Stimulated activated naive B cell treated with anti-CD40 and anti-IgM and Interleukin-4, amounts not matched to agents 10 μg/mL and 1 μg/mL and 100 μg/mL, for 72 hours (primary cell): ENCODE measurements around the gene SCYGR8.
"Not testable (repeated sequence)": the region's sequence is repeated elsewhere in the genome, so short reads cannot be mapped to it uniquely, and the experiment has no call there.

Experiments used
- ATAC-seq, 2 donors: fragments of 150-1000 bp; cut with Tn5 transposase; replicated peaks; 2 replicates each; pipeline ENCODE4 v1.10.0; 2021; ENCODE audit warnings: moderate library complexity in 1 of 2
- DNase-seq: peaks from one replicate; pipeline ENCODE4 v3.0.0; 2021
- H3K27ac Mint-ChIP-seq: one replicate; pipeline ENCODE4 v1.8.0; 2022; ENCODE audit warnings: mild to moderate bottlenecking, mixed read lengths
- H3K27me3 Mint-ChIP-seq, 2 donors: one replicate each; pipeline ENCODE4 v1.8.0; 2022; ENCODE audit warnings: mixed read lengths in 2 of 2
- H3K36me3 Mint-ChIP-seq, 2 donors: one replicate each; pipeline ENCODE4 v1.8.0; 2022; ENCODE audit warnings: mixed read lengths in 2 of 2, mild to moderate bottlenecking in 1 of 2
- H3K4me1 Mint-ChIP-seq, 2 donors: one replicate each; pipeline ENCODE4 v1.8.0; 2022; ENCODE audit warnings: mixed read lengths in 2 of 2, mild to moderate bottlenecking in 1 of 2
- H3K4me3 Mint-ChIP-seq, 2 donors: one replicate each; pipeline ENCODE4 v1.8.0; 2022; ENCODE audit warnings: mild to moderate bottlenecking in 2 of 2, mixed read lengths in 2 of 2, moderate library complexity in 1 of 2
- H3K9me3 Mint-ChIP-seq, 2 donors: one replicate each; pipeline ENCODE4 v1.8.0; 2022; ENCODE audit warnings: mixed read lengths in 2 of 2, mild to moderate bottlenecking in 1 of 2

The SCYGR8 gene

GRCh38 chr2:227724394-227725039, 21.2 kb upstream of the SCYGR8 start, which contains the start of gene SCYGR6:
Gene SCYGR6, minus strand, starts transcription at chr2:227724757. Its CDS starts 0 bp downstream, at chr2:227724757.
- no peaks in the 10 kb centered on the region for H3K4me1 Mint-ChIP-seq
- ATAC-seq (no peak), DNase-seq (no peak)
- H3K36me3 Mint-ChIP-seq: no peaks in the 10 kb centered on the region
- peaks cover 21 to 22% of the 10 kb centered on the region in 2 donors for H3K27me3 Mint-ChIP-seq
- no peaks in the 10 kb centered on the region for H3K9me3 Mint-ChIP-seq
- H3K4me3 Mint-ChIP-seq: no peak within 1 kb of the TSS
- H3K27ac Mint-ChIP-seq: no peak within 1 kb of the TSS

- H3K36me3 Mint-ChIP-seq: no peaks in the 10 kb centered on the region
- no peaks in the 10 kb centered on the region for H3K9me3 Mint-ChIP-seq
- ATAC-seq: no peak
- H3K4me1 Mint-ChIP-seq: no peaks in the 10 kb centered on the region
- H3K27ac Mint-ChIP-seq: no peak within 1 kb of the TSS
- DNase-seq: no peak
- no peak within 1 kb of the TSS for H3K4me3 Mint-ChIP-seq
- peaks cover 10% of the 10 kb centered on the region in 2 donors for H3K27me3 Mint-ChIP-seq
These were observed 17.7 kb upstream of the SCYGR8 start, which contains the start of gene SCYGR7 for GRCh38 chr2:227728035-227728434. Gene SCYGR7, plus strand, starts transcription at chr2:227728335. Its CDS starts 0 bp downstream, at chr2:227728335.

GRCh38 chr2:227739351-227739750, 6.3 kb upstream of the SCYGR8 start:
- H3K9me3 Mint-ChIP-seq: no peaks in the 10 kb centered on the region
- no peaks in the 10 kb centered on the region for H3K36me3 Mint-ChIP-seq
- H3K4me3 Mint-ChIP-seq: no peak overlapping the region
- ATAC-seq (no peak), DNase-seq (no peak)
- H3K27me3 Mint-ChIP-seq: peaks cover 4 to 17% of the 10 kb centered on the region in 2 donors
- no peaks in the 10 kb centered on the region for H3K4me1 Mint-ChIP-seq
- no peak overlapping the region for H3K27ac Mint-ChIP-seq

- H3K27me3 Mint-ChIP-seq: peaks cover 4 to 14% of the 10 kb centered on the region in 2 donors
- not testable (repeated sequence) for ATAC-seq, H3K4me3 Mint-ChIP-seq, H3K9me3 Mint-ChIP-seq, H3K36me3 Mint-ChIP-seq, H3K4me1 Mint-ChIP-seq, DNase-seq, H3K27ac Mint-ChIP-seq
These were observed 5.0 kb upstream of the SCYGR8 start for GRCh38 chr2:227740705-227741104.

GRCh38 chr2:227748079-227748478, 2.4 kb downstream of the SCYGR8 start:
- ATAC-seq (no peak), DNase-seq (no peak)
- Mint-ChIP-seq H3K36me3 (no peaks in the 10 kb centered on the region), H3K27me3 (peaks cover 8 to 9% of the 10 kb centered on the region in 2 donors), H3K9me3 (no peaks in the 10 kb centered on the region), H3K27ac (no peak overlapping the region), H3K4me1 (no peaks in the 10 kb centered on the region), H3K4me3 (no peak overlapping the region)

GRCh38 chr2:227756261-227756660, 10.6 kb downstream of the SCYGR8 start:
- H3K9me3 Mint-ChIP-seq, H3K27ac Mint-ChIP-seq, H3K4me1 Mint-ChIP-seq, ATAC-seq, DNase-seq, H3K4me3 Mint-ChIP-seq, H3K36me3 Mint-ChIP-seq: not testable (repeated sequence)
- peaks cover 4 to 21% of the 10 kb centered on the region in 2 donors for H3K27me3 Mint-ChIP-seq

GRCh38 chr2:227759411-227760118, 13.9 kb downstream of the SCYGR8 start:
- Mint-ChIP-seq H3K9me3 (peaks cover 0 to 2% of the 10 kb centered on the region in 2 donors), H3K27me3 (peaks cover 4 to 15% of the 10 kb centered on the region in 2 donors), H3K4me1 (no peaks in the 10 kb centered on the region), H3K27ac (no peak overlapping the region), H3K36me3 (no peaks in the 10 kb centered on the region), H3K4me3 (no peak overlapping the region)
- ATAC-seq (no peak), DNase-seq (no peak)

GRCh38 chr2:227761740-227762476, 16.2 kb downstream of the SCYGR8 start:
- Mint-ChIP-seq H3K27me3 (peaks cover 8 to 21% of the 10 kb centered on the region in 2 donors), H3K4me1 (peaks cover 2 to 5% of the 10 kb centered on the region in 2 donors), H3K4me3 (no peak overlapping the region), H3K27ac (no peak overlapping the region), H3K36me3 (no peaks in the 10 kb centered on the region), H3K9me3 (peaks cover 0 to 2% of the 10 kb centered on the region in 2 donors)
- ATAC-seq: no peak
- DNase-seq: no peak

- Mint-ChIP-seq H3K36me3 (no peaks in the 10 kb centered on the region), H3K4me3 (no peak overlapping the region), H3K9me3 (peaks cover 0 to under 1% of the 10 kb centered on the region in 2 donors), H3K27me3 (peaks cover 8 to 13% of the 10 kb centered on the region in 2 donors), H3K27ac (no peak overlapping the region), H3K4me1 (peaks cover 2 to 5% of the 10 kb centered on the region in 2 donors)
- DNase-seq (no peak), ATAC-seq (no peak)
These were observed 20.2 kb downstream of the SCYGR8 start for GRCh38 chr2:227765788-227766372.

GRCh38 chr2:227766373-227766883, 20.7 kb downstream of the SCYGR8 start:
- H3K27ac Mint-ChIP-seq: no peak overlapping the region
- peaks cover 2 to 5% of the 10 kb centered on the region in 2 donors for H3K4me1 Mint-ChIP-seq
- DNase-seq (peak; percentile 47), ATAC-seq (peak; percentile 92)
- H3K36me3 Mint-ChIP-seq: no peaks in the 10 kb centered on the region
- no peaks in the 10 kb centered on the region for H3K9me3 Mint-ChIP-seq
- no peak overlapping the region for H3K4me3 Mint-ChIP-seq
- peaks cover 6 to 7% of the 10 kb centered on the region in 2 donors for H3K27me3 Mint-ChIP-seq

GRCh38 chr2:227767830-227768229, 22.1 kb downstream of the SCYGR8 start:
- Mint-ChIP-seq H3K9me3 (no peaks in the 10 kb centered on the region), H3K36me3 (no peaks in the 10 kb centered on the region), H3K27ac (no peak overlapping the region), H3K4me3 (no peak overlapping the region), H3K27me3 (peaks cover 5 to 6% of the 10 kb centered on the region in 2 donors), H3K4me1 (peaks cover 2 to 5% of the 10 kb centered on the region in 2 donors)
- DNase-seq (no peak), ATAC-seq (no peak)

- Mint-ChIP-seq H3K9me3 (no peaks in the 10 kb centered on the region), H3K27ac (no peak overlapping the region), H3K36me3 (no peaks in the 10 kb centered on the region), H3K4me3 (no peak overlapping the region), H3K4me1 (no peaks in the 10 kb centered on the region), H3K27me3 (peaks cover 3 to 7% of the 10 kb centered on the region in 2 donors)
- no peak for ATAC-seq
- DNase-seq: no peak
These were observed 26.5 kb downstream of the SCYGR8 start for GRCh38 chr2:227772197-227772661.

- Mint-ChIP-seq H3K27me3 (peaks cover 0 to 7% of the 10 kb centered on the region in 2 donors), H3K9me3 (no peaks in the 10 kb centered on the region), H3K4me3 (no peak overlapping the region), H3K27ac (no peak overlapping the region), H3K36me3 (no peaks in the 10 kb centered on the region), H3K4me1 (no peaks in the 10 kb centered on the region)
- DNase-seq: no peak
- ATAC-seq: no peak
These were observed 27.2 kb downstream of the SCYGR8 start for GRCh38 chr2:227772932-227773331.
